Glomerular endothelial cell (primary cell): ENCODE results near the gene MTFR1L. TPM values are rescaled to one million over a fixed set of nuclear protein-coding genes. Genes with fewer than 3 reads are reported as not detected.

Experiments used
- DNase-seq: peaks from one replicate; pipeline ENCODE4 v3.0.0-alpha.2; 2011; ENCODE audit warnings: low read depth, low spot score; ENCODE audit errors: extremely low read depth
- total RNA-seq: library from RNA; depleted of rRNA; stranded (reverse); fragments of >200 nt; gene quantifications from 2 replicates; pipeline ENCODE4 v1.2.3, GENCODE V29; 2015

The MTFR1L gene
- total RNA-seq, 1 donor from 2014 or later: 39.0 TPM

DNA sequence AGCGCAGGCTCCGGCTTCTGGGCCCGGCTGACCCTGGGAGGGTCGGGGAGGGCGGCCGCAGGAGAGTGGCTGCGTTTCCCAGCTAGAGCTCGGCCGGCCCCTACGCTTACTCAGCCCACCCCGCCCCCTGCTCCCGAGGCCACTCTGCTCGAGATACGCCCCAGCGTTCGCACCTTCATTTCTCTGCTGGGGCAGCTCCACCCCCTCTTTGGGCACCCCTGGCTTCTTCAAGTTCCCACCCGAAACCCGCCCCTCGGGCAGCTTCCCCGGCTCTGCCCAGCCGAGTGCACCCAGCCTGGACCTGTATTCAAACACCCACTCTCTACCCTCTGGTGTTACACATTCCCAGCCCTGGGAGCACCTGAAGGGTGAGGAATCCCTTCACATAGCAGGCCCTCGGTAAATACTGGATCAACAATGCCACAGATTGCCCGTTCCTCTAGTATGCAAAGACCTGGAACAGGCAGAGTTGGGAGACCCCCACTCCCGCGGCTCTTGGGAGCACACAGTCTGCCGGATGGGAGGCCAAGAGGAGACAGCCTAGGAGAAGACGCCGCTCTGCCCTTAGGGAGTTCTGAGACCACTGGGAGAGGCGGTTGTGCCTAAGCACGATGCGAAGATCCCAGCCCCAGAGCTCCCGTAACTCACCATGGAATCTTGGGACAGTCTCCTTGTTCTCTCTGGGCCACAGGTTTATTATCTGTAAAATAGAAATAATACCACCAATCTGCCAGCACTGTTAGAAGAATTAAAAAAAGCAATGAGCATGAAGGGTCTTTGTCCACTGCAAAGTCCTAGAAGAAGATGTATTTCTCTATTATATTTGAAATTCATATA, 56.3 kb downstream of the MTFR1L start:
- no peak for DNase-seq

DNA sequence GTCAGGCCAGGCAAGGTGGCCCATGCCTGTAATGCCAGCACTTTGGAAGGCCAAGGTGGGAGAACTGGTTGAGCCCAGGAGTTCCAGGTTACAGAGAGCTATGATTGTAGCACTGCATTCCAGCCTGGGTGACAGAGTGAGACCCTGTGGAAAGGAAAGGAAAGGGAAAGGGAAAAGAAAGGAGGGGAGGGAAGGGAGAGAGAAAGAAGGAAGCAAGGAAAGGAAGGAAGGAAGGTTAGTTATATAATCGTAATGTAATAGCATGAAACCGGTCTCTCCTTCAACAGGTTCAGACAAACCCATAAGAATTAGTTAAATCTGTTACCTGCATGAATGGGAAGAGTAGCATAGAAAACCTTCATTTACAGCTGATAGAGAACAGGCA, 56.9 kb downstream of the MTFR1L start:
- no peak for DNase-seq

DNA sequence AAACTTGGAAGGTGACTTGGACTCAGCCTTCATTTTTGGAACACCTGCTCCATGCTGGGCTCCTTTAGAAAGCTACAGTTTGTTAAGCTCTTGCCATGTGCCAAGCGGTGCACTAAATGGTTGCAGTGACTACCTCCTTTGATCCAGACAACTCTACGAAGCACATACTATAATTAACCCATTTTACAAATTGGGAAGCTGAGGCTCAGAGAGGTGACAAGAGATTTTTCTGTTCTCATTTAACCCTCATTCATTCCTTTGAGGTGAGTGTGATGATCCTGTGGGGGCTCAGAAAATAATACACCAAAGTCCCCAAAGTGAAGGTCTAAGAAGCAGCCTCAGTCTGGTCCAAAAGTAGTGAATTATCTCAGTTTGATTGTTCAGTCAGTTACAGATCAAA, 57.4 kb downstream of the MTFR1L start:
- no peak for DNase-seq

DNA sequence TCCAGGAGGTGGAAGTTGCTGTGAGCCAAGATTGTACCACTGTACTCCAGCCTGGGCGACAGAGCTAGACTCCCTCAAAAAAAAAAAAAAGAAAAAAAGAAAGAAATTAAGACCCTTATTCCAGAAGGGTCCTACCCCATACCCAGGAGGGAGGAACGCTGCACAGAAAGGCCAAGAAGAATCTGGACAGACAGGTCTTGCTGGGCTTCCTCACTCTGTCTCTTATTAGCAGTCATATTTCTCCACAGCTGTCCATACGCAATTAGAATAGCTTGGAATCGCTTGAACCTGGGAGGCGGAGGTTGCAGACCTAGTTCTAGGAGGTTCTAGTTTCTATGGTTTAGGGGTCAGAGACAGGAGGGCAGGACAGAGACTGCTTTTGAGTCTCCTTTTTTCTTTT, 58.9 kb downstream of the MTFR1L start:
- no peak for DNase-seq

DNA sequence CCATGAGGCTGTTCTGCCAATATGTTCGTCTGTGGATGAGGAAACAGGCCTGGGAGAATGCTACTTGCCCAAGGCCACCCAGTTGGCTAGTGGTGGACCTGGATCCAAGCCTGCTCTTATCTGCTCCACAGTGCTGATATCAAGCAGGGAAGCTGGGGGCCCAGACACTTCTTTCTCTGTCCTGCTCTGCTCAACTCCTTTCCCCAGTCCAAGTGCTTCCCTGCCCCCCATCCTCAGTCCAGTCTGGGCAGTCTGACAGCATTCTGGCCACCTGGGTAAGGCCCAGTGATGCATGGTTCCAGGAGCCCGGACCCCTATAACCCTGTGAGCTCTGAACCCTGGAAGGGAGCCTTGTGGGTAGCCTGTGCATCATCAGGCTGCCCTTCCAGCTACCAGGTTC, 59.9 kb downstream of the MTFR1L start:
- no peak for DNase-seq

DNA sequence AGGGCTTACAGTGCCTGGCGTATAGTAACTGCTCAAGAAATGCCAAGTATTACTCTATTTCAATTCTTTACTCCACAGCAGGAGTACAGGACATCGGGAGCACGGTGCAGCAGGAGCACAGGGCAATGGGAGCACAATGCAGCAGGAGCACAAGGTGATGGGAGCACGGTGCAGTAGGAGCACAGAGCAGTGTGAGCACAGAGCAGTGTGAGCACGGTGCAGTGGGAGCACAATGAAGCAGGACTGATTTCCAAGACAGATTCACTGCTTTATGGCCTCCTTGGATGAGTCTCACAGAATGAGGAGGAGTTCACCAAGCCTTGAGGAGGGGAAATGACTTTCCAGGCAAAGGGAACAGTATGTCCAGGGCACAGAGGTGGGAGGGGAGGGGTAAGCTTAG, 60.8 kb downstream of the MTFR1L start:
- no peak for DNase-seq

DNA sequence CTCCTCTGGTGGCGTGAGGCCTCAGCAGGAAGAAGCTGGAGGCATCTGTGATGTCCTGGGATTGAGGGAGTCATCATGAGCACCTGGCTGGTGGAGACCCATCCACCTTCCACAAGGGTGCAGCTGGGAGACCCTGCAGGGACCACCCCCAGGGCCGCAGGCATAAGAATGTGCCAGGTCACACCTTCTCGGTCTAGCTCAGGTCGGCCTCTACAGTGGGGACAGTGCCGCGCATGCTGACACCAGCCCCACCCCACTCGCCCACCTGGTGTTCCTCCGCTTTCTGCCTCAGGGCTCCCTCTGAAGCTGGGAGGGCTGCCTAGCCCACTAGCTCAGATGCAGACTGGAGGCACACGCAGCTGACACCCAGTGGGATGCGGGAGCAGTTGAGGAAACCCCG, 61.5 kb downstream of the MTFR1L start:
- no peak for DNase-seq

Other genes with a start within 250 kb of the MTFR1L start
- 16.3 and 48.0 TPM in 2 replicates for gene MAN1C1, start 203.2 kb upstream of the MTFR1L start, total RNA-seq
- 172 and 263 TPM in 2 replicates for gene SELENON, start 19.8 kb upstream of the MTFR1L start, total RNA-seq
- gene AUNIP, start 39.5 kb downstream of the MTFR1L start, total RNA-seq: 0.68 and 1.6 TPM in 2 replicates
- gene PAQR7, start 55.8 kb downstream of the MTFR1L start, total RNA-seq: 7.5 and 8.1 TPM in 2 replicates
- 106 and 163 TPM in 2 replicates for gene STMN1, start 86.5 kb downstream of the MTFR1L start, total RNA-seq
- gene PAFAH2, start 178.1 kb downstream of the MTFR1L start, total RNA-seq: 8.2 and 10.5 TPM in 2 replicates
- gene EXTL1, start 201.8 kb downstream of the MTFR1L start, total RNA-seq: 0.06 TPM in 1 of 2 replicates, not detected in the other
- gene SLC30A2, start 226.2 kb downstream of the MTFR1L start, total RNA-seq: not detected in 2 replicates
- gene TRIM63, start 247.7 kb downstream of the MTFR1L start, total RNA-seq: not detected in 2 replicates